Left colon (tissue), 2 donors: ENCODE data around the gene NELFE. TPM values are rescaled to one million over a fixed set of nuclear protein-coding genes. Genes with fewer than 3 reads are reported as not detected.
A peak's percentile ranks its signal among the peaks of the same experiment; 100 is the strongest.
"Not testable (repeated sequence)": the region's sequence is repeated elsewhere in the genome, so short reads cannot be mapped to it uniquely, and the experiment has no call there.

Source experiments
- ATAC-seq: fragments of 200-7000 bp; cut with Tn5 transposase; one replicate; pipeline ENCODE4 v1.9.1; 2020; ENCODE audit warnings: mild to moderate bottlenecking, moderate library complexity
- DNase-seq, 2 donors: peaks; one replicate each; pipeline ENCODE4 v3.0.0-alpha.2; 2020
- intact Hi-C, 2 donors: fragments of 100-400 bp; cut with DNase I in 1 of 2; cut with micrococcal nuclease in 1 of 2; formaldehyde crosslinking; loops; one replicate each; pipeline versions ENCODE4 v1.11.2 to v1.14.0; 2022; cut with DNase I, micrococcal nuclease
- total RNA-seq, 2 donors: library from RNA; stranded (reverse); fragmentation: NEBNext Ultra II Directional; extraction: Animal tissue kit (Norgen Biotek cat#: 25700); gene quantifications; one replicate each; pipeline ENCODE4 v1.2.1, GENCODE V29; 2021
- donor health status: DM: no; HTN: no; CAD: no.
- donor health status: DM: yes; HTN: yes; CAD: no.

Gene NELFE
- total RNA-seq, 2 donors from 2014 or later: 47.9 to 51.3 TPM

DNA sequence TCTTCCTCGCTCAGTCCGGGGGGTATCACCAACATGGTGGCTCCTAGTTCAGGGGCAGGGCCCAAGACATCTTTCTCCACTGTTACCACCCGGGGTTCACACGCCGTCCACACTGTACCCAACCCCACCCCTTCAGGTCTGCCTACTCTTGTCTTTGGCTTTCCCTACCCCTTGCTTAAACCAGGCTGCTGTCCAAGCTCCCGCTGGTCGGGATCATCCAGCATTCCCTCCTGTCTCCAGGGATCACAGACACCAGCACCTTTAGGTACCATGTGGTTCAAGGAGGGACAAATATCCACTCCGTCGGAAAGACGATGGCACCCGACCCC, 395 bp downstream of the NELFE start:
- peak; percentile 14 for ATAC-seq
- DNase-seq: no peak
- intact Hi-C loops: no loop called here

DNA sequence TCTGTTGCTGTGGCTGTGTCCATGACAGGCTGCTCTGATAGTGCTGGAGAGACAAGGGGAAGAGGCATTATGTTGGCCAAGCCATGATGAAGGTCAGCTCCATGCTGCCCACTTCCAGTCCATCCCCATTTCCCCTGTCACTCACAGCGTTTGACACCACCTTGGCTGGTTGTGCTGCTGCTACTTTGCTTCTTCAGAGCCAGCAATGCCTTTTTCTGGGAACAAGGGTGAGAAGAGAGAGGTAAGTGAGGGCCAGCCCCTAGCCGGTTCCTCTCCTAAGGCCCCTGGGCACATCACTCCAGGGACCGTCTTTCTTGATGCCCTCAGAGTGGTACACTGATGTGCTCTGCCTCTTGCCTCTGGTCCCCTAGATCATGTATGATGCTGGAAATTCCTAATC, 2.0 kb downstream of the NELFE start:
- ATAC-seq: no peak
- no peak for DNase-seq
- intact Hi-C loops: no loop called here

DNA sequence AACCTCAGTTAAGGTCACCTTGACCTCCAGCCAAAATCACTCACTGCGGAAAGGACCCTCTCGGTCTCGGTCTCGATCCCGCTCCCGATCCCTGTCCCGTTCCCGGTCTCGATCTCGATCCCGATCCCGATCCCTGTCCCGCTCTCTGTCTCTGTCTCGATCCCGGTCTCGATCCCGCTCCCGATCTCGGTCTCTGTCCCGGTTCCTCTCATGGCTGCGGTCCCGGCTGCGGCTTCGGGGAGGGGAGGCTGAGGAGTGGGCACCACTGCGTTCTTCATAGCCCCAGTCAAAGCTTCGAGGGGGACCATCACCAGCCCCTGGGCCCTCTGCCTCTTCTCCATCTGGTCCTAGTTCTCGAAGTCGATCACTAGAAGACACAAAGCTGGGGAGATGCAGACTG, 4.3 kb downstream of the NELFE start:
- intact Hi-C loops: no loop called here
- DNase-seq: no peak
- no peak for ATAC-seq

DNA sequence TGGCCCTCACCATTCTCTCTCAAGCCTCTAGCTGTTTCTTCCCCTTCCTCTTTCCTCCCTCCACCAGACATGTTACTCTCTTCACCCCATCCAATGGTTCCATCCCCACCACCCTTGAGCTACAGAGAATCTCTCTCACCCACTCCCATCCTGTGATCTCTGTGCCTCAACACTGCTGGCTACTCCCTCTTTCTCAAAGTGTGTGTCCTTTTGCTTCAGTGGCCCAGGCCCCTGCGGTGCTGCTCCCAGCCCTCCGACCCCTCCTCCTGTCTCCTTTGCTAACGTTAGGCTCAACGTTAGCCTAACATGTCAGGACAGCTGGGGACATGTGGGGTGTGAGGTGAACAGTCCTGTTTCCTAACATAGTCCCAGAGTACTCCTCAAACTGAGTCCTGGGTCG, 5.9 kb downstream of the NELFE start:
- intact Hi-C loops: no loop called here
- DNase-seq: no peak
- no peak for ATAC-seq

DNA sequence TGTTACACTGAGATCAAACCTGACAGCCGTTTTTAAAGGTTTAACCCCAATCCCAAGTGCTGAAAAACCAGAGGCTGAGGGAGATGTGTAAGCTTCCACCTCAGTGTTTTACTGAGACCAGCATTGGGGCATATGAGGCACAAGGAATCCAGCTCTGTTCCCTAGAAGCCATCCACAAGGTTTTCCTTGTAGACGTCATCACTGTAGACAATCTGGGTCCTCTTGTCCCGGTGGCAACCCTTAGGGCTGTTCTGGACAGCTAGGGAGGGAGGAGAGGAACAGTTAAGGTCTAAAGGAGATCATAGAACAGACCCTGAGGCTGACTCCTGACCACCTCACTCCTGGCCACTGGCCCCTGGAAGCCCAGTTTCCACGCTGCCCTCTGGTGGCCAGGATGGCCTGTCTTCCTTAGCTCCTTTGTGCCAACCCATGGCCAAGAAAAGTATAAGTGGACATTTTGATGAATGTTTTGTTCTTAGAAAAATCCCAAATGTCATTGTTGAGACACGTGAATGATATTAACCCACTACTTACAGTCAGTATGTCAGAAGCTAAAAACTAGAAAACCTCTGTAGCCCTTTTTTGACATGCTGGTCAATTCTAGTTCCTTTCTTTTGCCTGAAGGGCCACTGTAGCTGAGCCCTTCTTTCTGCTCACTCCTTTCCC, 6.5 kb downstream of the NELFE start:
- ATAC-seq: peak; percentile 77
- intact Hi-C loops: no loop called here
- DNase-seq: peak in 1 of 2 donors; percentile 76

DNA sequence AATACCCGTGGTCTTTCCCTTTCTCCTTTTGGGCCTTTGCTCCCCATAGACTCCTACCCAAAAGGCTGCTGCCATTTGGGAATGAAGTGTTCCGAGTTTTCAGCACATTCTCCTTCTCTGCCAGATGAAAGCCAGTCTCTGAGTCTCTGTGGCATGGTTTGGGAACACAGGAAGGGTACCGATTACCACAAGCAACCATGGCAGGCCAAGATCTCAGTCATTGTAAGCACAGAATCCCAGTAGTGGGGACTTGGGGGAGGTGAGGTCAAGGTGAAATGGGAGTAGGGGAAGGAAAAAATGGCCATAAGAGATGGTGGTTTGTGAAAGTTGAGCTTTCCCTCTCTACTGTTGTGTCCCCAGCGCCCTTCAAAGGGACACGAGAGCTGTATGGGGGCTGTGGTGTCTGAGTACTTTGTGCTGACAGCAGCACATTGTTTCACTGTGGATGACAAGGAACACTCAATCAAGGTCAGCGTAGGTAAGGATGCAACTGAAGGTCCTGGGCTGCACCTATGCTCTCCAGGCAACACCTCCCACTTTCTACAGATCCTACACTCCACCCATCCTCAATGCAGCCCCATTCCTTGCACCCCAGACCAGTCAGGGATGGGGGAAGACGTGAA, 8.7 kb downstream of the NELFE start:
- intact Hi-C loops: no loop called here
- DNase-seq (no peak), ATAC-seq (no peak)

DNA sequence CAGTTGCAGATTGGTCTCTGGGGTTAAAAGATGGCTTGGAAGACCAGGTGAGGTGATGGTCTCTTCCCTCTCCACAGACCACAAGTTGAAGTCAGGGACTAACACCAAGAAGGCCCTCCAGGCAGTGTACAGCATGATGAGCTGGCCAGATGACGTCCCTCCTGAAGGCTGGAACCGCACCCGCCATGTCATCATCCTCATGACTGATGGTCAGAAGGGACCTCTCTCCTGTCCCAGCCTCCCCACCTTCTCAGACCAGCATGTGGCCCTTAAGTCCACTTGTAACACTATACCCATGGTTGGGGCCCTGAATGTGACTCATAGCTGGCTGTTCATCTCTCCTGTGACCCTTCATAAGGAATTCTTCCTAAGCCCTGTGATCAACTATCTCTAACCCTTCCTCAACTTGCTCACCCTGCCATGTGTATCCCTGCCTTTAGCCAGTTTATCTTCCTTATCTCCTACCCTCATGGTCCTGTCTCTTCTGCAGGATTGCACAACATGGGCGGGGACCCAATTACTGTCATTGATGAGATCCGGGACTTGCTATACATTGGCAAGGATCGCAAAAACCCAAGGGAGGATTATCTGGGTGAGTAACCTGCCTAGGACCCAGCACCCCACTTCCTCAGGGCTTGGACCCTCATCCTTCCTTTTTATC, 9.9 kb downstream of the NELFE start:
- ATAC-seq: no peak
- intact Hi-C loops: no loop called here

DNA sequence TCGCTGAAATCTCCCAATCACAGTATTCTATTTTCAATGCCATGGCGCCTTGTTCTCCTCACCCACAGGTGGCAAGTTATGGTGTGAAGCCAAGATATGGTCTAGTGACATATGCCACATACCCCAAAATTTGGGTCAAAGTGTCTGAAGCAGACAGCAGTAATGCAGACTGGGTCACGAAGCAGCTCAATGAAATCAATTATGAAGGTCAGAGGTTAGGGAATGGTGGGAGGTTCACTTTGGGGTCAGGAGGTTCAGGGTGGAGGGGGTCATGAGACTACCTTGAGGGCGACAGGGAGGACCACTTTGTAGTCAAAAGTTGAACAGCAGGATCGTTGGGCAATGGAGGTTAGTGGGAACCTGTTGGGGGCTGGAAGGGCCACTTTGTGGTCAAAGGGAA, 10.5 kb downstream of the NELFE start:
- intact Hi-C loops: no loop called here
- no peak for DNase-seq
- no peak for ATAC-seq

More for the DNA sequence above, 9.9 kb downstream of the NELFE start:
- no peak for DNase-seq

DNA sequence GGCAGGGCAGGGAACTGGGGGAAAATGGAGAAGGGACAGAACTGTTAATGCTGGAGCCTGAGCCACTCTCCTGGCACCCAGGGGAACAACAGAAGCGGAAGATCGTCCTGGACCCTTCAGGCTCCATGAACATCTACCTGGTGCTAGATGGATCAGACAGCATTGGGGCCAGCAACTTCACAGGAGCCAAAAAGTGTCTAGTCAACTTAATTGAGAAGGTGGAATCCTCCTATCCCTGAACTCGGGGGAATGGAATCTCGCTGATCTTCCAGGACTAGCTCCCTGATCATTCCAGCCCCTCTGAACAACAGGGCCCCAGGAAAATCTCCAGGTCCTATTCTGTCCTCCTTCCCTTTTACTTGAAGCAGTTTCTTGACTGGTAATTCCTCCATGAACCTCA, 10.9 kb downstream of the NELFE start:
- DNase-seq: no peak
- ATAC-seq: no peak
- intact Hi-C loops: no loop called here

DNA sequence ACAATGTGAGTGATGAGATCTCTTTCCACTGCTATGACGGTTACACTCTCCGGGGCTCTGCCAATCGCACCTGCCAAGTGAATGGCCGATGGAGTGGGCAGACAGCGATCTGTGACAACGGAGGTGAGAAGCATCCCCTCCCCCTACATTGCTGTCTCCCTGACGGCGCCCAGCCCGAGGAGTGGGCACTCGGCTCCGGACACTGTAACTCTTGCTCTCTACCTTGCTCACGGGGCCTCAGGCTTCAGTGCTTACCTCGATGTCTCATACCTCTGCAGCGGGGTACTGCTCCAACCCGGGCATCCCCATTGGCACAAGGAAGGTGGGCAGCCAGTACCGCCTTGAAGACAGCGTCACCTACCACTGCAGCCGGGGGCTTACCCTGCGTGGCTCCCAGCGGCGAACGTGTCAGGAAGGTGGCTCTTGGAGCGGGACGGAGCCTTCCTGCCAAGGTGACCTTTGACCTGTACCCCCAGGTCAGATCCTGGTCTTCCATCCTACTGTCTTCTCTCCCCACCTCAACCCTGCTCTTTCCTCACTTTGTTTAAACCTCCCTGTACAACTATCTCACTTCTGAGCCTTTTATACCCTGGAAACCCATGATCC, 11.6 kb downstream of the NELFE start:
- ATAC-seq: no peak
- intact Hi-C loops: no loop called here
- DNase-seq: no peak

DNA sequence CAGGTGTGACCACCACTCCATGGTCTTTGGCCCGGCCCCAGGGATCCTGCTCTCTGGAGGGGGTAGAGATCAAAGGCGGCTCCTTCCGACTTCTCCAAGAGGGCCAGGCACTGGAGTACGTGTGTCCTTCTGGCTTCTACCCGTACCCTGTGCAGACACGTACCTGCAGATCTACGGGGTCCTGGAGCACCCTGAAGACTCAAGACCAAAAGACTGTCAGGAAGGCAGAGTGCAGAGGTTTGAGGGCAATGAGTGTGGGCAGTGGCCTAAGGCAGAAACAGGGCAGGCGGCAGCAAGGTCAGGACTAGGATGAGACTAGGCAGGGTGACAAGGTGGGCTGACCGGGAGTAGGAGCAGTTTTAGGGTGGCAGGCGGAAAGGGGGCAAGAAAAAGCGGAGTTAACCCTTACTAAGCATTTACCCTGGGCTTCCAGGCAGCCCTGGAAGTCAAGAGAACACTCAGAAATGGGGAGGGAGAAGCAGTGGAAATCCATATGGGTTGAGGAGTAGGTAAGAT, 12.3 kb downstream of the NELFE start:
- intact Hi-C loops: no loop called here
- no peak for ATAC-seq
- no peak for DNase-seq

DNA sequence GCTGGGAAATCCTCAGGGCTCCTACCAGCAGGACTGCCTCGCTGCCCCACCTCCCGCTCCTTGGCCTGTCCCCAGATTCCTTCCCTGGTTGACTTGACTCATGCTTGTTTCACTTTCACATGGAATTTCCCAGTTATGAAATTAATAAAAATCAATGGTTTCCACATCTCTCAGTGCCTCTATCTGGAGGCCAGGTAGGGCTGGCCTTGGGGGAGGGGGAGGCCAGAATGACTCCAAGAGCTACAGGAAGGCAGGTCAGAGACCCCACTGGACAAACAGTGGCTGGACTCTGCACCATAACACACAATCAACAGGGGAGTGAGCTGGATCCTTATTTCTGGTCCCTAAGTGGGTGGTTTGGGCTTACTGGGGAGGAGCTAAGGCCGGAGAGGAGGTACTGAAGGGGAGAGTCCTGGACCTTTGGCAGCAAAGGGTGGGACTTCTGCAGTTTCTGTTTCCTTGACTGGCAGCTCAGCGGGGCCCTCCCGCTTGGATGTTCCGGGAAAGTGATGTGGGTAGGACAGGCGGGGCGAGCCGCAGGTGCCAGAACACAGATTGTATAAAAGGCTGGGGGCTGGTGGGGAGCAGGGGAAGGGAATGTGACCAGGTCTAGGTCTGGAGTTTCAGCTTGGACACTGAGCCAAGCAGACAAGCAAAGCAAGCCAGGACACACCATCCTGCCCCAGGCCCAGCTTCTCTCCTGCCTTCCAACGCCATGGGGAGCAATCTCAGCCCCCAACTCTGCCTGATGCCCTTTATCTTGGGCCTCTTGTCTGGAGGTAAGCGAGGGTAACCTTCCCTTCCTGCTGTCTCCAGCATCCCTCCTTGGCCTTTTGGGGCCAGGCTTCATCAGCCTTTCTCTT, 13.0 kb downstream of the NELFE start, which contains the start of gene CFB:
CFB (plus strand) TSS at position 589 of the 863 bp plus-strand sequence; CDS start at position 716, 127 bp downstream.
- DNase-seq: peak; percentile 76 to 94
- intact Hi-C loops: no loop called here
- ATAC-seq: peak; percentile 93

DNA sequence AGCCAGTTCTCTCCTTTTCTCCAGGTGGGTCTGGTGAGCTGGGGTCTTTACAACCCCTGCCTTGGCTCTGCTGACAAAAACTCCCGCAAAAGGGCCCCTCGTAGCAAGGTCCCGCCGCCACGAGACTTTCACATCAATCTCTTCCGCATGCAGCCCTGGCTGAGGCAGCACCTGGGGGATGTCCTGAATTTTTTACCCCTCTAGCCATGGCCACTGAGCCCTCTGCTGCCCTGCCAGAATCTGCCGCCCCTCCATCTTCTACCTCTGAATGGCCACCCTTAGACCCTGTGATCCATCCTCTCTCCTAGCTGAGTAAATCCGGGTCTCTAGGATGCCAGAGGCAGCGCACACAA, 13.6 kb downstream of the NELFE start:
- no peak for DNase-seq
- intact Hi-C loops: no loop called here
- ATAC-seq: no peak

DNA sequence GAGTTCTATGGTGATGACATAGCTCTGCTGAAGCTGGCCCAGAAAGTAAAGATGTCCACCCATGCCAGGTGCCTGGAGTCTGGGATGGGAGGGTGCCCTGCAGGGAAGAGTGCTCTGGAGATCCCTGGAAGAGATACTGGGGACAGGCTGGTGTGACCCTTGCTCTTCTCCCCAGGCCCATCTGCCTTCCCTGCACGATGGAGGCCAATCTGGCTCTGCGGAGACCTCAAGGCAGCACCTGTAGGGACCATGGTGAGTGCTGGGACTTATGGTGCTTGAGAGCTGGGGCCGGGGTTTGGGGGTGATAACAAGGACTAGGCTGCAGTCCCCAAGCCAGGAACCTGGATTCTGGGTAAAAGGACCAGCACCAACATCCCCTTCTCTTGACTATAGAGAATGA, 15.0 kb downstream of the NELFE start:
- DNase-seq (no peak), ATAC-seq (no peak)
- intact Hi-C loops: no loop called here

DNA sequence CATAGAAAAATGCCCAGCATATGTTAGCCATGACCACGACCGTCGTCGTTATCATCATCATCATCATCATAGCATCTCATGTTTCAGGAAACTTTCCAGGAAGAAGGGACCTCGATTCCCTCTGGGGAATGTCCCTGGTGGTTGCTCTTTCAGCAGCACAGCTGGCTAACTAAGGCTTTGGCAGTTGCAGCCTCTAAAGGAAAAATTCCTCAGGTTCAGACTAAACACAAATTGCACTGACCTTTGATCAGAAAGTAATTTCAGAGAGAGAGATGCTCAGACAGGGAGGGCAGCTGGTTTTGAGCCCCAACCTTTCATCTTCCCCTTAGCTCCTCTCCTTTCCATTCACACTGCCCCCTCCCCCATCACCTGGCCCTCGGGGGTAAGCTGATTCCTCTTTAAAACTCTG, 18.5 kb downstream of the NELFE start:
- no peak for DNase-seq
- intact Hi-C loops: no loop called here

DNA sequence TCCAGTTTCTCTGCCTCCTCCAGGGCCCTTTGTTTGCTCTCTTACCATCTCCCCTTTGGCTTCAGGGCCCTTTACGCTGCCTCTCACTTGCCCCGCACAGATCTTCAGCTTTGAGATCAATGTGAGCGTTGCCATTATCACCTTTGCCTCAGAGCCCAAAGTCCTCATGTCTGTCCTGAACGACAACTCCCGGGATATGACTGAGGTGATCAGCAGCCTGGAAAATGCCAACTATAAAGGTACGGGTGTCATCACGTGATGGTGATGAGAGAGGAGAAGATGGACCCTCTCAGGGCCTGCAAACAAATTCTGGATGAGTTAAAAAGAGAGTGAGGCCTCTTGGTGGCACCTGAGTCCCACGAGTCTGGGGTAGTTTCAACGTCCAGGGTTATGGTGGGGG, 22.9 kb downstream of the NELFE start:
- no peak for ATAC-seq
- intact Hi-C loops: no loop called here
- DNase-seq: no peak

More for the DNA sequence above, 18.5 kb downstream of the NELFE start:
- ATAC-seq: no peak

DNA sequence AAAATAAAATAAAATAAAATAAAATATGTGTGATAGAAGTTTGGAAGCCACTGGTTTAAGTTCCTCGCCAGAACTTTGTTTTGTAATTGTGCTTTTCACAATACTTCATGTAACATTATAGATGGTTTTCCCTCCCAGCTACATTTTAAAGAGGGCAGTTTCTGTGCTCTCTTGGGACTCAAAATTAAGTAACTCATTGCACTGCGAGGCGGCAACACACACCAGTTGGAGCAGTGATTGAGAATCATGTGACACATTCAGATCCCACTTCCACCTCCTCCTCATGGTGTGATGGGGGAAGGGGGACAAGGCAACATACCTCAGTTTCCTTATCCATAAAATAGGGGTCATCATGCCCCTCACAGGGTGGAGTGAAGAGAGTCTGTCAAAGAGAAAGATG, 23.8 kb downstream of the NELFE start:
- DNase-seq (no peak), ATAC-seq (no peak)
- intact Hi-C loops: no loop called here

DNA sequence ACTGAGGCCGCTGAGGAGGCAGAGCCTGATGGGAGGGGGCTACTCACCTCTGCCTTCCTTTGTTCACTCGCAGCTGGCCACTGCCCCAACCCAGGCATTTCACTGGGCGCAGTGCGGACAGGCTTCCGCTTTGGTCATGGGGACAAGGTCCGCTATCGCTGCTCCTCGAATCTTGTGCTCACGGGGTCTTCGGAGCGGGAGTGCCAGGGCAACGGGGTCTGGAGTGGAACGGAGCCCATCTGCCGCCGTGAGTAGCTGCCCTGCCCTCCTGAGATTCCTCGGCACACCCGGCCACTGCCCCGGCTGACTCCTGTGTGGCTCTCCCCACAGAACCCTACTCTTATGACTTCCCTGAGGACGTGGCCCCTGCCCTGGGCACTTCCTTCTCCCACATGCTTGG, 25.2 kb downstream of the NELFE start:
- DNase-seq (no peak), ATAC-seq (no peak)
- intact Hi-C loops: no loop called here

DNA sequence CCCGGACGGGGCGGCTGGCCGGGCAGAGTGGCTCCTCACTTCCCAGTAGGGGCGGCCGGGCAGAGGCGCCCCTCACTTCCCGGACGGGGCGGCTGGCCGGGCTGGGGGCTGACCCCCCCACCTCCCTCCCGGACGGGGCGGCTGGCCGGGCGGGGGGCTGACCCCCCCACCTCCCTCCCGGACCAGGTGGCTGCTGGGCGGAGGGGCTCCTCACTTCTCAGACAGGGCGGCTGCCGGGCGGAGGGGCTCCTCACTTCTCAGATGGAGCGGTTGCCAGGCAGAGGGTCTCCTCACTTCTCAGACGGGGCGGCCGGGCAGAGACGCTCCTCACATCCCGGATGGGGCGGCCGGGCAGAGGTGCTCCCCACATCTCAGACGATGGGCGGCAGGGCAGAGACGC, 26.6 kb downstream of the NELFE start:
- intact Hi-C loops, ATAC-seq, DNase-seq: not testable (repeated sequence)
